IMR-90 (cell line): Measurements from ENCODE around the gene SHISAL1. TPM values are rescaled to one million over a fixed set of nuclear protein-coding genes. Genes with fewer than 3 reads are reported as not detected.
A peak's percentile ranks its signal among the peaks of the same experiment; 100 is the strongest.

Experiments
- ATAC-seq: fragments of 200-7000 bp; cut with Tn5 transposase; 2 replicates; pipeline ENCODE4 v1.9.1; 2020; ENCODE audit warnings: low read depth, mild to moderate bottlenecking, moderate library complexity
- BruUV-seq: library from RNA; stranded (reverse); fragments of 400-500 nt; replicated peaks from 2 replicates; lab custom pipeline; 2021; lab: Mats Ljungman, UMichigan
- CTCF ChIA-PET: fragments of 300-600 bp; formaldehyde crosslinking; extraction: SDS; loops from one replicate; lab custom pipeline; 2021; ENCODE audit warnings: antibody characterized with exemption; lab: Yijun Ruan, JAX
- POLR2A ChIA-PET: fragments of 300-600 bp; sonication (Branson Sonifier 250); formaldehyde crosslinking; loops from one replicate; lab custom pipeline; 2022; ENCODE audit warnings: antibody characterized with exemption; ENCODE audit not compliant: unreplicated experiment; lab: Charles Lee
- DNase-seq: peaks from one replicate; pipeline ENCODE4 v3.0.0; 2013
- H2AFZ ChIP-seq: replicated peaks from 2 replicates; pipeline ENCODE3; 2013; ENCODE audit warnings: low read length, mild to moderate bottlenecking; ENCODE audit not compliant: poor library complexity
- H2AK5ac ChIP-seq: 2 replicates; pipeline ENCODE4 v1.6.1; 2013; ENCODE audit warnings: low read depth, low read length, inconsistent platforms
- H2AK9ac ChIP-seq: replicated peaks from 2 replicates; pipeline ENCODE3; 2013; ENCODE audit warnings: mild to moderate bottlenecking, low read depth, low read length, moderate library complexity; ENCODE audit not compliant: poor library complexity
- H2BK120ac ChIP-seq: 2 replicates; pipeline ENCODE4 v1.6.1; 2013; ENCODE audit warnings: low read depth, low read length, inconsistent platforms
- H2BK15ac ChIP-seq: 3 replicates; pipeline ENCODE4 v1.6.1; 2013; ENCODE audit warnings: low read depth, low read length, inconsistent platforms
- H2BK20ac ChIP-seq: 2 replicates; pipeline ENCODE4 v1.6.1; 2013; ENCODE audit warnings: low read depth, mild to moderate bottlenecking, inconsistent platforms, low read length, moderate library complexity
- H2BK5ac ChIP-seq: 2 replicates; pipeline ENCODE4 v1.6.1; 2013; ENCODE audit warnings: mild to moderate bottlenecking, low read depth, low read length, inconsistent platforms; ENCODE audit not compliant: poor library complexity, severe bottlenecking
- H3K14ac ChIP-seq: replicated peaks from 2 replicates; pipeline ENCODE4 v1.6.1; 2013; ENCODE audit warnings: low read depth, low read length, inconsistent platforms
- H3K18ac ChIP-seq: 2 replicates; pipeline ENCODE4 v1.6.1; 2013; ENCODE audit warnings: low read depth, low read length, control low read depth
- H3K23ac ChIP-seq: 2 replicates; pipeline ENCODE4 v1.6.1; 2013; ENCODE audit warnings: low read depth, low read length, inconsistent platforms
- H3K27ac ChIP-seq: 2 replicates; pipeline ENCODE4 v1.5.1; 2013; ENCODE audit warnings: mild to moderate bottlenecking, control low read depth, low read length; ENCODE audit not compliant: insufficient read depth
- H3K27me3 ChIP-seq: 2 replicates; pipeline ENCODE4 v1.6.1; 2013; ENCODE audit warnings: low read length; ENCODE audit not compliant: control insufficient read depth, insufficient read depth
- H3K36me3 ChIP-seq: 2 replicates; pipeline ENCODE4 v1.6.1; 2013; ENCODE audit warnings: low read length, mixed read lengths; ENCODE audit not compliant: control insufficient read depth, insufficient read depth
- H3K4ac ChIP-seq: 2 replicates; pipeline ENCODE4 v1.6.1; 2013; ENCODE audit warnings: low read depth, low read length, inconsistent platforms
- H3K4me1 ChIP-seq: 2 replicates; pipeline ENCODE4 v1.6.1; 2013; ENCODE audit warnings: low read length, mixed read lengths; ENCODE audit not compliant: control insufficient read depth, insufficient read depth
- H3K4me2 ChIP-seq: 2 replicates; pipeline ENCODE4 v1.6.1; 2013; ENCODE audit warnings: low read depth, mild to moderate bottlenecking, control low read depth, low read length, moderate library complexity
- H3K4me3 ChIP-seq: 2 replicates; pipeline ENCODE4 v1.5.1; 2013; ENCODE audit warnings: low read depth, mild to moderate bottlenecking, control low read depth, low read length, moderate library complexity; ENCODE audit not compliant: insufficient read depth
- H3K56ac ChIP-seq: 2 replicates; pipeline ENCODE4 v1.6.1; 2013; ENCODE audit warnings: low read length, inconsistent platforms; ENCODE audit not compliant: insufficient read depth; ENCODE audit errors: extremely low read depth
- H3K79me1 ChIP-seq, 2 experiments: 2 replicates each; pipeline ENCODE4 v1.6.1; 2013; ENCODE audit warnings: low read length in 2 of 2, inconsistent platforms in 1 of 2, low read depth in 1 of 2
- H3K9ac ChIP-seq: 2 replicates; pipeline ENCODE4 v1.6.1; 2013; ENCODE audit warnings: low read depth, low read length, control low read depth
- H3K9me1 ChIP-seq: 2 replicates; pipeline ENCODE4 v1.6.1; 2013; ENCODE audit warnings: low read length, inconsistent platforms; ENCODE audit not compliant: insufficient read depth
- H3K9me3 ChIP-seq: 2 replicates; pipeline ENCODE4 v1.6.1; 2013; ENCODE audit warnings: low read length; ENCODE audit not compliant: control insufficient read depth, insufficient read depth
- H4K20me1 ChIP-seq: 2 replicates; pipeline ENCODE4 v1.6.1; 2013; ENCODE audit warnings: low read length, inconsistent platforms; ENCODE audit not compliant: insufficient read depth
- H4K5ac ChIP-seq: 2 replicates; pipeline ENCODE4 v1.6.1; 2013; ENCODE audit warnings: mild to moderate bottlenecking, low read depth, low read length, control low read depth
- H4K8ac ChIP-seq, 2 experiments: 2 replicates each; pipeline ENCODE4 v1.6.1; 2013; ENCODE audit warnings: low read depth in 2 of 2, low read length in 2 of 2, control low read depth in 1 of 2, inconsistent platforms in 1 of 2
- H4K91ac ChIP-seq: 2 replicates; pipeline ENCODE4 v1.6.1; 2013; ENCODE audit warnings: low read depth, low read length, inconsistent platforms; ENCODE audit not compliant: insufficient read depth
- BHLHE40 ChIP-seq: fragments of 150-350 bp; IDR thresholded peaks from 2 replicates; pipeline ENCODE4 v1.6.1; 2016; ENCODE audit warnings: mild to moderate bottlenecking, low read depth, low read length
- CEBPB ChIP-seq: IDR thresholded peaks from 2 replicates; pipeline ENCODE4 v1.6.1; 2012; ENCODE audit warnings: low read depth, low read length, improper control_type of control experiment
- FOS ChIP-seq: fragments of 150-350 bp; IDR thresholded peaks from 2 replicates; pipeline ENCODE4 v1.6.1; 2016; ENCODE audit warnings: low read depth, low read length
- MAZ ChIP-seq: IDR thresholded peaks from 2 replicates; pipeline ENCODE4 v1.6.1; 2012; ENCODE audit warnings: low read depth, mild to moderate bottlenecking, low read length, improper control_type of control experiment, moderate library complexity, borderline replicate concordance
- MXI1 ChIP-seq: IDR thresholded peaks from 2 replicates; pipeline ENCODE4 v1.6.1; 2012; ENCODE audit warnings: low read depth, mild to moderate bottlenecking, low read length, moderate library complexity, borderline replicate concordance
- RFX5 ChIP-seq: IDR thresholded peaks from 2 replicates; pipeline ENCODE4 v1.8.0; 2012; ENCODE audit warnings: low read depth, mild to moderate bottlenecking, low read length, moderate library complexity
- SMC3 ChIP-seq: fragments of 150-350 bp; IDR thresholded peaks from 2 replicates; pipeline ENCODE4 v1.6.1; 2016; ENCODE audit warnings: low read depth, mild to moderate bottlenecking, antibody characterized with exemption, low read length, moderate library complexity
- WGBS, 2 experiments: methylation state at CpG; one replicate each; pipeline versions ENCODE4 v1.1.5 to v1.1.7; 2013; ENCODE audit warnings: missing lambda C conversion rate in 2 of 2; ENCODE audit not compliant: insufficient read length in 1 of 2; ENCODE audit errors: extremely low coverage in 2 of 2; 5-methylcytosine and 5-hydroxymethylcytosine counted together
- dilution Hi-C: fragments of 300-500 bp; cut with HindIII; formaldehyde crosslinking; loops from one replicate; pipeline ENCODE4 v1.14.3; 2018; ENCODE audit warnings: low sequenced_read_pairs; ENCODE audit not compliant: unreplicated experiment
- in situ Hi-C: fragments of 300-500 bp; cut with MboI; formaldehyde crosslinking; loops from 3 replicates; pipeline ENCODE4 v1.14.3; 2019; ENCODE audit warnings: low sequenced_read_pairs, inconsistent platforms, mixed read lengths
- intact Hi-C: fragments of 100-400 bp; cut with micrococcal nuclease; formaldehyde crosslinking; loops from 2 replicates; pipeline ENCODE4 v1.10.0; 2022
- polyA plus RNA-seq, 3 experiments: library from polyadenylated mRNA; depleted of rRNA; stranded (reverse); fragments of >200 nt; gene quantifications; 2 replicates each; pipeline ENCODE4 v1.2.3, GENCODE V29; 2012; ENCODE audit warnings: low replicate concordance in 1 of 3
- total RNA-seq: library from RNA; depleted of rRNA; stranded (reverse); fragments of >200 nt; gene quantifications from 2 replicates; pipeline ENCODE4 v1.2.3, GENCODE V29; 2012

SHISAL1 gene
- total and polyA plus RNA-seq, 2 of the 4 experiments (the other 2 are of a cell fraction): 1.0 to 1.4 TPM

DNA sequence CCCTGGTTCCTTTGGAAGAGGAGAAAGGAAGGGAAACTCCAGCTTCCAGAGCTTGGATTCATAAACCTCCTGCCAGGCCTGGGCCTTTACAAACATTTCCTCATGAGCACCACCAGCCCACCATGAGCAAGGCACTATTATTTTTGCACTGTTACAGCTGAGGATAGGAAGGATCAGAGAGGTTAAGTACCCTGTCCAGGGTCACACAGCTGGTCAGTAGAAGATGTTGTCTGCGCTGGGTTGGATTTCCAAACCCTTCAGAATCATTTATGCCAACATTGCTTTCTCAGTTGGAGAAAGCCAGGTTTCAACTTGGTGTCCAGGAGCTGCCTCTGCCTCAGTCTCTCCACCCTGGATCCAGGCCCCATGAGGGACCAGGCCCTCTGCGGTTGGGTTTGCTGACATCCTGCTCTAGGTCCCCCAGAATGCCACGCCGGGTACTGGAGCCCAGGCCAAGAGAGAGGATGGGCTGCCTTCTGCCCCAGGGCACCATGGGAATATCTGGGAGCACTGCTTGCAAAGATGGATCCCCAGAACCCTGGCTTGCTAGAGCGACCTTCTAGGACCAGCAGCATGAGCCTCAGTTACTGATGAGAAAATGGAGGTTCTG, 29.7 kb upstream of the SHISAL1 start:
- Histone ChIP-seq H4K20me1 (peaks cover 3% of the 10 kb centered on the region; the same call in 1 of the 2 replicates), H3K9me1 (peaks cover 4% of the 10 kb centered on the region; the same call in 1 of the 2 replicates), H3K4me3 (no peak overlapping the region), H3K4me1 (peaks cover 33% of the 10 kb centered on the region), H3K4me2 (no peak overlapping the region), H3K79me1 (no peaks in the 10 kb centered on the region), H3K14ac (no peak overlapping the region), H2BK120ac (peak overlapping the region; percentile 71), H2AK5ac (peak overlapping the region; percentile 40), H2BK20ac (peak overlapping the region; percentile 8; the same call in 1 of the 2 replicates), H4K5ac (no peak overlapping the region; the same call in 1 of the 2 replicates), H3K9ac (no peak overlapping the region), H3K56ac (no peak overlapping the region; the same call in 1 of the 2 replicates), H3K4ac (peak overlapping the region; percentile 55), H4K8ac (peak overlapping the region in 1 of 2 experiments; percentile 27; a peak in 1 of 4 replicates), H3K27me3 (peaks cover 6% of the 10 kb centered on the region; the same call in 1 of the 2 replicates), H2BK15ac (peak overlapping the region; percentile 15; the same call in 2 of the 3 replicates), H2BK5ac (no peak overlapping the region), H2AFZ (peak overlapping the region; percentile 5), H3K23ac (no peak overlapping the region), H3K27ac (peak overlapping the region; percentile 6; the same call in 1 of the 2 replicates), H3K36me3 (no peaks in the 10 kb centered on the region), H2AK9ac (peak overlapping the region; percentile 61), H4K91ac (peak overlapping the region; percentile 49), H3K9me3 (no peaks in the 10 kb centered on the region), H3K18ac (peak overlapping the region; percentile 44)
- ChIA-PET POLR2A (no interaction called here), CTCF (interaction anchor here (1.2 kb wide), 1 partner anchor 11 kb away, joined by 3 read pairs; no protein-coding TSS in a partner anchor)
- WGBS, 2 experiments: 100% methylated on average over 3 of the region's 5 CpGs; no CpG with 5 or more reads in 1 of the 2 experiments
- intact Hi-C loops: no loop called here
- dilution Hi-C loops: no loop called here
- no peak for TF ChIP-seq FOS
- no peak for TF ChIP-seq CEBPB
- TF ChIP-seq MXI1: no peak
- no peak for TF ChIP-seq RFX5
- TF ChIP-seq SMC3: no peak
- TF ChIP-seq MAZ: no peak
- no peak for TF ChIP-seq BHLHE40
- BruUV-seq: no TSS peak
- ATAC-seq: no peak
- in situ Hi-C loops: no loop called here
- DNase-seq: no peak
